NB4 (cell line): ENCODE results near the gene PPIL1.

Experiments used
- POLR2A ChIP-seq: IDR thresholded peaks from 2 replicates; pipeline ENCODE4 v1.6.1; 2011; ENCODE audit warnings: mild to moderate bottlenecking; ENCODE audit not compliant: insufficient read length; ENCODE audit errors: extremely low read depth
- TF ChIP-seq, protein P1 (sequence below): IDR thresholded peaks from one replicate; pipeline ENCODE4 v1.5.1; 2012; ENCODE audit warnings: low read depth, low read length

DNA sequence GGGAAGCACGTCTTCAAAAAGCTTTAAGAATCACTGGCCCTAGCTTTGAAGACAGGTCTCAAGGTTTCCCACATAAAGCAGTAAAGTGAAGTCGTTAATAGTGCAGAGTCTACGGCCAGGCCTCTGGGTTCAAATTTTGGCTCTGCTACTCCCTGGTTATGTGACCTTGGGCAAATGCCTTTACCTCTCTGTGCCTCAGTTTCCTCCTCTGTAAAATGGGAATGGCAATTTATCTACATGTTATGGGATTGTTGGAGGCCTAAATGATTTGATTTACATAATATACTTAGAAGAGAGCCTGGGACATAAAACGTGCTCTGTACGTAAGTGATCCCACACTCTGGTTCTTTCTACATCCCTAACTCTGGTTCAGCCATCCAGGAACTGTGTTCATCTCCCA, 67.5 kb downstream of the PPIL1 start:
- no peak for TF ChIP-seq POLR2A
- TF ChIP-seq, protein P1, sequence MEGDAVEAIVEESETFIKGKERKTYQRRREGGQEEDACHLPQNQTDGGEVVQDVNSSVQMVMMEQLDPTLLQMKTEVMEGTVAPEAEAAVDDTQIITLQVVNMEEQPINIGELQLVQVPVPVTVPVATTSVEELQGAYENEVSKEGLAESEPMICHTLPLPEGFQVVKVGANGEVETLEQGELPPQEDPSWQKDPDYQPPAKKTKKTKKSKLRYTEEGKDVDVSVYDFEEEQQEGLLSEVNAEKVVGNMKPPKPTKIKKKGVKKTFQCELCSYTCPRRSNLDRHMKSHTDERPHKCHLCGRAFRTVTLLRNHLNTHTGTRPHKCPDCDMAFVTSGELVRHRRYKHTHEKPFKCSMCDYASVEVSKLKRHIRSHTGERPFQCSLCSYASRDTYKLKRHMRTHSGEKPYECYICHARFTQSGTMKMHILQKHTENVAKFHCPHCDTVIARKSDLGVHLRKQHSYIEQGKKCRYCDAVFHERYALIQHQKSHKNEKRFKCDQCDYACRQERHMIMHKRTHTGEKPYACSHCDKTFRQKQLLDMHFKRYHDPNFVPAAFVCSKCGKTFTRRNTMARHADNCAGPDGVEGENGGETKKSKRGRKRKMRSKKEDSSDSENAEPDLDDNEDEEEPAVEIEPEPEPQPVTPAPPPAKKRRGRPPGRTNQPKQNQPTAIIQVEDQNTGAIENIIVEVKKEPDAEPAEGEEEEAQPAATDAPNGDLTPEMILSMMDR: no peak
